GM12874 (cell line): ENCODE data around the gene ANO6.

Source experiments
- CTCF ChIP-seq: IDR thresholded peaks from 2 replicates; pipeline ENCODE4 v1.5.1; 2011; ENCODE audit warnings: low read depth, mild to moderate bottlenecking, control low read depth, low read length, moderate library complexity; ENCODE audit not compliant: insufficient read depth

The ANO6 gene

GRCh38 chr12:45260104-45260815 lies 44.4 kb downstream of the ANO6 start:
- TF ChIP-seq CTCF, result no peak

- no peak for TF ChIP-seq CTCF
These were observed 45.0 kb downstream of the ANO6 start for GRCh38 chr12:45260854-45261253.

GRCh38 chr12:45263587-45263986 lies 47.7 kb downstream of the ANO6 start:
- TF ChIP-seq CTCF, result no peak

- no peak for TF ChIP-seq CTCF
These were observed 52.9 kb downstream of the ANO6 start for GRCh38 chr12:45268672-45269411.

GRCh38 chr12:45269412-45269751 lies 53.5 kb downstream of the ANO6 start:
- no peak for TF ChIP-seq CTCF

GRCh38 chr12:45270951-45271350 lies 55.1 kb downstream of the ANO6 start:
- TF ChIP-seq CTCF, result no peak

- no peak for TF ChIP-seq CTCF
These were observed 57.9 kb downstream of the ANO6 start for GRCh38 chr12:45273717-45274271.
